ENCODE data around the gene NFKBIE. TPM values are rescaled to one million over a fixed set of nuclear protein-coding genes. Genes with fewer than 3 reads are reported as not detected.

Gene NFKBIE
- total and polyA plus RNA-seq, 4 donors, result 3.5 to 15.8 (median 12.9) TPM

- WGBS (ENCODE audit: insufficient coverage), result 0% methylated on average over 36 of the region's 52 CpGs
- peak in 3 of 6 donors; percentile 72 to 93 (median 88) for DNase-seq (ENCODE audit: low read depth in 4 of 6, low spot score in 6 of 6)
- H3K4me1 ChIP-seq (ENCODE audit: control insufficient read depth, insufficient read depth, low read length), result peaks cover 16% of the 10 kb centered on the region
- peak overlapping the region; percentile 97 for H3K27ac ChIP-seq (ENCODE audit: low read depth, low read length)
- H3K27me3 ChIP-seq (ENCODE audit: control insufficient read depth, insufficient read depth, low read length), result no peaks in the 10 kb centered on the region
- no peaks in the 10 kb centered on the region for H3K9me3 ChIP-seq (ENCODE audit: control insufficient read depth, insufficient read depth, low read length)
- peak overlapping the region; percentile 94 for H3K4me3 ChIP-seq (ENCODE audit: low read depth, low read length)
- peaks cover 35% of the 10 kb centered on the region for H3K36me3 ChIP-seq (ENCODE audit: control insufficient read depth, insufficient read depth, low read length)
Measured at GRCh38 chr6:44247338-44248302, 17.7 kb downstream of the NFKBIE start.

GRCh38 chr6:44246663-44247337, 18.6 kb downstream of the NFKBIE start, which contains the start of gene HSP90AB1:
TSS of gene HSP90AB1 (plus strand) at chr6:44247101. CDS start at chr6:44248630, 1,529 bp downstream.
- 0% methylated on average over 19 of the region's 34 CpGs for WGBS (ENCODE audit: insufficient coverage)
- Histone ChIP-seq H3K27me3 (ENCODE audit: control insufficient read depth, insufficient read depth, low read length) (no peaks in the 10 kb centered on the region), H3K36me3 (ENCODE audit: control insufficient read depth, insufficient read depth, low read length) (peaks cover 27% of the 10 kb centered on the region), H3K4me1 (ENCODE audit: control insufficient read depth, insufficient read depth, low read length) (peaks cover 16% of the 10 kb centered on the region), H3K9me3 (ENCODE audit: control insufficient read depth, insufficient read depth, low read length) (no peaks in the 10 kb centered on the region), H3K27ac (ENCODE audit: low read depth, low read length) (peak within 1 kb of the TSS; percentile 97), H3K4me3 (ENCODE audit: low read depth, low read length) (peak within 1 kb of the TSS; percentile 94)
- peak in 3 of 6 donors; percentile 94 to 99 (median 98) for DNase-seq (ENCODE audit: low read depth in 4 of 6, low spot score in 6 of 6)

GRCh38 chr6:44245912-44246662, 19.3 kb downstream of the NFKBIE start:
- H3K4me1 ChIP-seq (ENCODE audit: control insufficient read depth, insufficient read depth, low read length), result peaks cover 16% of the 10 kb centered on the region
- WGBS (ENCODE audit: insufficient coverage), result under 1% methylated on average over 55 of the region's 62 CpGs
- no peaks in the 10 kb centered on the region for H3K9me3 ChIP-seq (ENCODE audit: control insufficient read depth, insufficient read depth, low read length)
- peak overlapping the region; percentile 97 for H3K27ac ChIP-seq (ENCODE audit: low read depth, low read length)
- peak in 4 of 6 donors; percentile 79 to 96 (median 90) for DNase-seq (ENCODE audit: low read depth in 4 of 6, low spot score in 6 of 6)
- H3K4me3 ChIP-seq (ENCODE audit: low read depth, low read length), result peak overlapping the region; percentile 94
- H3K27me3 ChIP-seq (ENCODE audit: control insufficient read depth, insufficient read depth, low read length), result no peaks in the 10 kb centered on the region
- H3K36me3 ChIP-seq (ENCODE audit: control insufficient read depth, insufficient read depth, low read length), result peaks cover 23% of the 10 kb centered on the region

GRCh38 chr6:44245391-44245911, 19.9 kb downstream of the NFKBIE start:
- Histone ChIP-seq H3K27ac (ENCODE audit: low read depth, low read length) (peak overlapping the region; percentile 97), H3K27me3 (ENCODE audit: control insufficient read depth, insufficient read depth, low read length) (no peaks in the 10 kb centered on the region), H3K4me3 (ENCODE audit: low read depth, low read length) (peak overlapping the region; percentile 94), H3K4me1 (ENCODE audit: control insufficient read depth, insufficient read depth, low read length) (peaks cover 16% of the 10 kb centered on the region), H3K36me3 (ENCODE audit: control insufficient read depth, insufficient read depth, low read length) (peaks cover 19% of the 10 kb centered on the region), H3K9me3 (ENCODE audit: control insufficient read depth, insufficient read depth, low read length) (no peaks in the 10 kb centered on the region)
- DNase-seq (ENCODE audit: low read depth in 4 of 6, low spot score in 6 of 6), result peak in 1 of 6 donors; percentile 12
- WGBS (ENCODE audit: insufficient coverage), result 28% methylated on average over 6 of the region's 12 CpGs

GRCh38 chr6:44243345-44243744, 22.0 kb downstream of the NFKBIE start:
- H3K4me3 ChIP-seq (ENCODE audit: low read depth, low read length), result no peak overlapping the region
- WGBS (ENCODE audit: insufficient coverage), result 89% methylated on average over 4 of the region's 7 CpGs
- peaks cover 11% of the 10 kb centered on the region for H3K4me1 ChIP-seq (ENCODE audit: control insufficient read depth, insufficient read depth, low read length)
- no peaks in the 10 kb centered on the region for H3K9me3 ChIP-seq (ENCODE audit: control insufficient read depth, insufficient read depth, low read length)
- H3K27me3 ChIP-seq (ENCODE audit: control insufficient read depth, insufficient read depth, low read length), result no peaks in the 10 kb centered on the region
- DNase-seq (ENCODE audit: low read depth in 4 of 6, low spot score in 6 of 6), result no peak
- no peak overlapping the region for H3K27ac ChIP-seq (ENCODE audit: low read depth, low read length)
- no peaks in the 10 kb centered on the region for H3K36me3 ChIP-seq (ENCODE audit: control insufficient read depth, insufficient read depth, low read length)

- no peak for DNase-seq (ENCODE audit: low read depth in 4 of 6, low spot score in 6 of 6)
- Histone ChIP-seq H3K4me1 (ENCODE audit: control insufficient read depth, insufficient read depth, low read length) (peaks cover 31% of the 10 kb centered on the region), H3K4me3 (ENCODE audit: low read depth, low read length) (no peak overlapping the region), H3K9me3 (ENCODE audit: control insufficient read depth, insufficient read depth, low read length) (no peaks in the 10 kb centered on the region), H3K27me3 (ENCODE audit: control insufficient read depth, insufficient read depth, low read length) (no peaks in the 10 kb centered on the region), H3K27ac (ENCODE audit: low read depth, low read length) (no peak overlapping the region), H3K36me3 (ENCODE audit: control insufficient read depth, insufficient read depth, low read length) (peaks cover 3% of the 10 kb centered on the region)
- 83% methylated on average over 7 of the region's 7 CpGs for WGBS (ENCODE audit: insufficient coverage)
Measured at GRCh38 chr6:44238687-44239350, 26.5 kb downstream of the NFKBIE start.

- Histone ChIP-seq H3K36me3 (ENCODE audit: control insufficient read depth, insufficient read depth, low read length) (peaks cover 11% of the 10 kb centered on the region), H3K27me3 (ENCODE audit: control insufficient read depth, insufficient read depth, low read length) (no peaks in the 10 kb centered on the region), H3K27ac (ENCODE audit: low read depth, low read length) (peak overlapping the region; percentile 72), H3K4me1 (ENCODE audit: control insufficient read depth, insufficient read depth, low read length) (peaks cover 40% of the 10 kb centered on the region), H3K4me3 (ENCODE audit: low read depth, low read length) (peak overlapping the region; percentile 67), H3K9me3 (ENCODE audit: control insufficient read depth, insufficient read depth, low read length) (no peaks in the 10 kb centered on the region)
- DNase-seq (ENCODE audit: low read depth in 4 of 6, low spot score in 6 of 6), result peak in 3 of 6 donors; percentile 66 to 91 (median 89)
- under 1% methylated on average over 36 of the region's 42 CpGs for WGBS (ENCODE audit: insufficient coverage)
Measured at GRCh38 chr6:44237813-44238433, 27.4 kb downstream of the NFKBIE start.

GRCh38 chr6:44237021-44237812, 28.1 kb downstream of the NFKBIE start:
- Histone ChIP-seq H3K4me1 (ENCODE audit: control insufficient read depth, insufficient read depth, low read length) (peaks cover 44% of the 10 kb centered on the region), H3K27ac (ENCODE audit: low read depth, low read length) (peak overlapping the region; percentile 72), H3K27me3 (ENCODE audit: control insufficient read depth, insufficient read depth, low read length) (no peaks in the 10 kb centered on the region), H3K4me3 (ENCODE audit: low read depth, low read length) (peak overlapping the region; percentile 67), H3K36me3 (ENCODE audit: control insufficient read depth, insufficient read depth, low read length) (peaks cover 16% of the 10 kb centered on the region), H3K9me3 (ENCODE audit: control insufficient read depth, insufficient read depth, low read length) (no peaks in the 10 kb centered on the region)
- 39% methylated on average over 10 of the region's 22 CpGs for WGBS (ENCODE audit: insufficient coverage)
- DNase-seq (ENCODE audit: low read depth in 4 of 6, low spot score in 6 of 6), result peak in 2 of 6 donors; percentile 81 to 91

Data from spinal cord (tissue), 10 donors.